ENCODE results near the gene PLA2G12B. TPM values are rescaled to one million over a fixed set of nuclear protein-coding genes. Genes with fewer than 3 reads are reported as not detected.

The PLA2G12B gene
- total RNA-seq, 2 experiments from 2014 or later = not detected

GRCh38 chr10:72956001-72956400 is 1.4 kb upstream of the PLA2G12B start:
- no peak for DNase-seq
- CTCF ChIA-PET = no interaction called here
- H3K36me3 Mint-ChIP-seq (ENCODE audit: low read depth) = no peaks in the 10 kb centered on the region
- no peaks in the 10 kb centered on the region for H3K9me3 Mint-ChIP-seq
- no peak for ATAC-seq
- no peaks in the 10 kb centered on the region for H3K4me1 Mint-ChIP-seq (ENCODE audit: low read depth)
- TF ChIP-seq, protein P1, sequence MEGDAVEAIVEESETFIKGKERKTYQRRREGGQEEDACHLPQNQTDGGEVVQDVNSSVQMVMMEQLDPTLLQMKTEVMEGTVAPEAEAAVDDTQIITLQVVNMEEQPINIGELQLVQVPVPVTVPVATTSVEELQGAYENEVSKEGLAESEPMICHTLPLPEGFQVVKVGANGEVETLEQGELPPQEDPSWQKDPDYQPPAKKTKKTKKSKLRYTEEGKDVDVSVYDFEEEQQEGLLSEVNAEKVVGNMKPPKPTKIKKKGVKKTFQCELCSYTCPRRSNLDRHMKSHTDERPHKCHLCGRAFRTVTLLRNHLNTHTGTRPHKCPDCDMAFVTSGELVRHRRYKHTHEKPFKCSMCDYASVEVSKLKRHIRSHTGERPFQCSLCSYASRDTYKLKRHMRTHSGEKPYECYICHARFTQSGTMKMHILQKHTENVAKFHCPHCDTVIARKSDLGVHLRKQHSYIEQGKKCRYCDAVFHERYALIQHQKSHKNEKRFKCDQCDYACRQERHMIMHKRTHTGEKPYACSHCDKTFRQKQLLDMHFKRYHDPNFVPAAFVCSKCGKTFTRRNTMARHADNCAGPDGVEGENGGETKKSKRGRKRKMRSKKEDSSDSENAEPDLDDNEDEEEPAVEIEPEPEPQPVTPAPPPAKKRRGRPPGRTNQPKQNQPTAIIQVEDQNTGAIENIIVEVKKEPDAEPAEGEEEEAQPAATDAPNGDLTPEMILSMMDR (IDR thresholded peaks at IDR 0.05) = no peak
- POLR2A ChIA-PET = no interaction called here
- no peak overlapping the region for H3K27ac Mint-ChIP-seq
- intact Hi-C loops (cut with micrococcal nuclease) = no loop called here
- H3K4me3 Mint-ChIP-seq = no peak overlapping the region
- H3K27me3 Mint-ChIP-seq = peaks cover 6% of the 10 kb centered on the region

DNA sequence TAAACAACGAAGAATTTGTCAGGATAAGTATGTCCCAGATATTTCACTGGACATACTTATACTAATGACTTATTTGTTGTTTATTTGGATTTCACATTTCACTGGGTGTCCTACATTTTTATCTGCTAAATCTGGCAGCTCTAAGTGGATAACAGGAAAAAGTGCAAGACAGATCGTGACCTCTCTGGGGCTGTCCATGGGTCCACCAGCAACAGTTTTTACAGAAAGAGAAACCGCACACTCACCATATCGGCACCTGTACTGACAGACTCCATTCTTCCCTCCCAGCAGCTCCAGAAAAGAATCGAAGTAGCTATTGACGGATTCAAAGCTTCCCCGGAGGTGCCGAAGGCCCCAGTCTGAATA is 393 bp downstream of the PLA2G12B start:
- DNase-seq (no peak), ATAC-seq (no peak)
- Mint-ChIP-seq H3K27me3 (peaks cover 5% of the 10 kb centered on the region), H3K9me3 (no peaks in the 10 kb centered on the region), H3K27ac (no peak overlapping the region), H3K4me1 (ENCODE audit: low read depth) (no peaks in the 10 kb centered on the region), H3K4me3 (no peak overlapping the region), H3K36me3 (ENCODE audit: low read depth) (no peaks in the 10 kb centered on the region)
- POLR2A ChIA-PET = no interaction called here
- intact Hi-C loops (cut with micrococcal nuclease) = no loop called here
- TF ChIP-seq, protein P1 (IDR thresholded peaks at IDR 0.05) = no peak
- CTCF ChIA-PET = interaction anchor here (0.9 to 1.6 kb wide), 2 partner anchors 83 to 107 kb away, joined by 3 read pairs; no protein-coding TSS in a partner anchor

GRCh38 chr10:72953687-72954086 is 919 bp downstream of the PLA2G12B start:
- POLR2A ChIA-PET = no interaction called here
- Mint-ChIP-seq H3K36me3 (ENCODE audit: low read depth) (no peaks in the 10 kb centered on the region), H3K4me1 (ENCODE audit: low read depth) (no peaks in the 10 kb centered on the region), H3K27me3 (peaks cover 5% of the 10 kb centered on the region), H3K4me3 (no peak overlapping the region), H3K9me3 (no peaks in the 10 kb centered on the region), H3K27ac (no peak overlapping the region)
- CTCF ChIA-PET = interaction anchor here (1.6 kb wide), 1 partner anchor 82 kb away, joined by 3 read pairs; no protein-coding TSS in a partner anchor
- intact Hi-C loops (cut with micrococcal nuclease) = no loop called here
- DNase-seq (no peak), ATAC-seq (no peak)
- TF ChIP-seq, protein P1 (IDR thresholded peaks at IDR 0.05) = no peak

- intact Hi-C loops (cut with micrococcal nuclease) = no loop called here
- ATAC-seq (no peak), DNase-seq (no peak)
- POLR2A ChIA-PET = no interaction called here
- TF ChIP-seq, protein P1 (IDR thresholded peaks at IDR 0.05) = no peak
- Mint-ChIP-seq H3K27ac (no peak overlapping the region), H3K9me3 (no peaks in the 10 kb centered on the region), H3K4me1 (ENCODE audit: low read depth) (no peaks in the 10 kb centered on the region), H3K36me3 (ENCODE audit: low read depth) (no peaks in the 10 kb centered on the region), H3K4me3 (no peak overlapping the region), H3K27me3 (peaks cover 5% of the 10 kb centered on the region)
- CTCF ChIA-PET = no interaction called here
Measured at GRCh38 chr10:72952642-72953158, 1.9 kb downstream of the PLA2G12B start.

DNA sequence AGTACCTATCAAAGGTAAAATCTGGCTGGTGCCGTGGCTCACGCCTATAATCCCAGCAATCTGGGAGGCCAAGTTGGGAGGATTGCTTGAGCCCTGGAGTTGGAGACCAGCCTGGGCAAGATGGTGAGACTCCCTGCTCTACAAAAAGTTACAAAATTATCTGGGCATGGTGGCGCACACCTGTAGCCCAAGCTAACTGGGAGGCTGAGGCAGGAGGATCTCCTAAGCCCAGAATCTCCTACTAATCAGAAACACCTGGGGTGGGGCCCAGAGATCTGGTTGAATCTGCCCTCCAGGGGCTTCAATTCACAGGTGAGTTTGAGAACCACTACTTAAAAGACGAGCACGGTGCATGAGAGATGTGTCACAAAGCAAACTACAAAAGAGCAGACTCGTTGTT is 2.4 kb downstream of the PLA2G12B start:
- intact Hi-C loops (cut with micrococcal nuclease) = no loop called here
- ChIA-PET POLR2A (no interaction called here), CTCF (no interaction called here)
- Mint-ChIP-seq H3K4me1 (ENCODE audit: low read depth) (no peaks in the 10 kb centered on the region), H3K9me3 (no peaks in the 10 kb centered on the region), H3K27ac (no peak overlapping the region), H3K4me3 (no peak overlapping the region), H3K36me3 (ENCODE audit: low read depth) (no peaks in the 10 kb centered on the region), H3K27me3 (peaks cover 5% of the 10 kb centered on the region)
- ATAC-seq (no peak), DNase-seq (no peak)
- TF ChIP-seq, protein P1 (IDR thresholded peaks at IDR 0.05) = no peak
